ENCODE results near the gene TBC1D16. TPM values are rescaled to one million over a fixed set of nuclear protein-coding genes. Genes with fewer than 3 reads are reported as not detected.

Gene TBC1D16
- total RNA-seq, 1 donor from 2014 or later = 197 TPM

DNA sequence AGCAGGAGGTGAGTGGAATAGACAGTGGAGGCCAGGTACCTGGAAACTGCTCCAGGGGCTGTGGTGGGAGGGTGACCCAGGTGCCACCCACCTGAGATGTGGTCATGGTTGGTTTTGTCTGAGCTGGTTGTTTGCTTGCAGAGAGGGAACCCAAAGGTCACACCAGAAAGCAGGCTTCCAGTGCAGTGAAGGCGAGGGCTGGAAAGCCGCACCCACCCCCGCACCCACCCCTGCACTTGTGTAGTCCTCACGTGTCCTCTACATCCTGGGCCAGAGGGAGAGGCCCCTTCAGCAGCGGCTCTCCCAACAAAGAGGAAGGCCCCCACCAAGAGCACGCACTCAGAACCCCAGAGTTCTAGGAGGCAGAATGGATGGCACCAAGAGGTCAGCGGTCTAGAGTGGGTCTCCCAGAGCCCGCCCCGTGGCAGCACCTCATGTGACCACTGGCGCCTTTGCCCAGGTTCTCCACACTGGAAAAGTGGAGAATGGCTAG, 103.8 kb downstream of the TBC1D16 start:
- Mint-ChIP-seq H3K4me3 (ENCODE audit: unreplicated experiment) (no peak overlapping the region), H3K4me1 (ENCODE audit: low read depth, unreplicated experiment) (peaks cover 10% of the 10 kb centered on the region), H3K27ac (ENCODE audit: unreplicated experiment) (no peak overlapping the region)

DNA sequence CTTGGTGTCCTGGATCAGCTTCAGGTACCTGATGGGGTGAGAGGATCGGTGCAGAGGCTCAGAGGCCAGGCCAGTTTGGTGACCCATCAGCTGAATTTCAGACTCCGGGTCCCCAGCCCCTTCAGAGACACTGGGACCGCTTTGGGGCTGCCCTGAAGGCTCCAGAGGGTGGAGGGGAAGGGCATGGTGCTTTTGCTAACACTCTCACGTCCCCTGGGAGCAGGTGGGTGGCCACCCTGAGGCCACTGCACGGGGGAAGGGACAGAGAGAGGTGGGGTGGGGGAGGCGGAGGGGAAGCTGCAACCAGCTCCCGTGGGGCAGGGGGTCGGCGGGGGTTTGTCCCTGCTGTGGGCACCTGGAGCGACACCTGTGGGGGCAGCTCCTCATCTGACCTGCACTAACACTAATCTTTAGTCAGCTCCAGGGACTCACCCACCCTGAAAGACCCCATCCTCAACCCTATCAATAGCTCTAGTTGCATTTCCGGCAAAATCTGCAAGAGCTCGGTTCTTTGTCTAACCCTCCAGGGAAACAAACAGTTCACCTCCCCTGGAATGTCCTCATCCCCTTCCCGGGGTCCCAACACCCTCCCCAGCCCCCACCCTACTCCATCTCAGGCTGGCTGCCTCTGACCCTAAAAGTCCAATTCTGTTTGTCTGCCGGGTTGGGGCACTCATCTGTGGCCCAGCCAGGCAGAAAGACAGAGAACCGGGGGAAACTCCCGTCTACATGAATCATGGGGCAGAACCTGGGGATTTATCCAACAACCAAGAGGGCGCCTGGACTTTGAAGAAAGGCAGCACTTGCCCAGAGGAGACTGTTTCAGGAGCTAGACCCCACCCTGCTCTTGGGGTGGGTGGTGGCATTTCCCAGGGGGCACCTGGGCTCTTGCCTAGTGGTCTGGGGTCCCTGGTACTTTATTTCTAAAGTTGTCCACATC, 104.5 kb downstream of the TBC1D16 start:
- TF ChIP-seq, protein P1, sequence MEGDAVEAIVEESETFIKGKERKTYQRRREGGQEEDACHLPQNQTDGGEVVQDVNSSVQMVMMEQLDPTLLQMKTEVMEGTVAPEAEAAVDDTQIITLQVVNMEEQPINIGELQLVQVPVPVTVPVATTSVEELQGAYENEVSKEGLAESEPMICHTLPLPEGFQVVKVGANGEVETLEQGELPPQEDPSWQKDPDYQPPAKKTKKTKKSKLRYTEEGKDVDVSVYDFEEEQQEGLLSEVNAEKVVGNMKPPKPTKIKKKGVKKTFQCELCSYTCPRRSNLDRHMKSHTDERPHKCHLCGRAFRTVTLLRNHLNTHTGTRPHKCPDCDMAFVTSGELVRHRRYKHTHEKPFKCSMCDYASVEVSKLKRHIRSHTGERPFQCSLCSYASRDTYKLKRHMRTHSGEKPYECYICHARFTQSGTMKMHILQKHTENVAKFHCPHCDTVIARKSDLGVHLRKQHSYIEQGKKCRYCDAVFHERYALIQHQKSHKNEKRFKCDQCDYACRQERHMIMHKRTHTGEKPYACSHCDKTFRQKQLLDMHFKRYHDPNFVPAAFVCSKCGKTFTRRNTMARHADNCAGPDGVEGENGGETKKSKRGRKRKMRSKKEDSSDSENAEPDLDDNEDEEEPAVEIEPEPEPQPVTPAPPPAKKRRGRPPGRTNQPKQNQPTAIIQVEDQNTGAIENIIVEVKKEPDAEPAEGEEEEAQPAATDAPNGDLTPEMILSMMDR (IDR thresholded peaks at IDR 0.05; ENCODE audit: partially characterized antibody, unreplicated experiment) = no peak
- Mint-ChIP-seq H3K36me3 (ENCODE audit: unreplicated experiment) (no peaks in the 10 kb centered on the region), H3K27ac (ENCODE audit: unreplicated experiment) (no peak overlapping the region), H3K9me3 (ENCODE audit: unreplicated experiment) (peaks cover 23% of the 10 kb centered on the region), H3K27me3 (ENCODE audit: unreplicated experiment) (peaks cover 25% of the 10 kb centered on the region), H3K4me3 (ENCODE audit: unreplicated experiment) (peak overlapping the region; percentile 79), H3K4me1 (ENCODE audit: low read depth, unreplicated experiment) (peaks cover 6% of the 10 kb centered on the region)
- no peak for DNase-seq

More for the DNA sequence above, 103.8 kb downstream of the TBC1D16 start:
- H3K27me3 Mint-ChIP-seq (ENCODE audit: unreplicated experiment) = peaks cover 26% of the 10 kb centered on the region
- peaks cover 25% of the 10 kb centered on the region for H3K9me3 Mint-ChIP-seq (ENCODE audit: unreplicated experiment)
- no peaks in the 10 kb centered on the region for H3K36me3 Mint-ChIP-seq (ENCODE audit: unreplicated experiment)
- TF ChIP-seq, protein P1 (IDR thresholded peaks at IDR 0.05; ENCODE audit: partially characterized antibody, unreplicated experiment) = no peak
- DNase-seq = no peak

DNA sequence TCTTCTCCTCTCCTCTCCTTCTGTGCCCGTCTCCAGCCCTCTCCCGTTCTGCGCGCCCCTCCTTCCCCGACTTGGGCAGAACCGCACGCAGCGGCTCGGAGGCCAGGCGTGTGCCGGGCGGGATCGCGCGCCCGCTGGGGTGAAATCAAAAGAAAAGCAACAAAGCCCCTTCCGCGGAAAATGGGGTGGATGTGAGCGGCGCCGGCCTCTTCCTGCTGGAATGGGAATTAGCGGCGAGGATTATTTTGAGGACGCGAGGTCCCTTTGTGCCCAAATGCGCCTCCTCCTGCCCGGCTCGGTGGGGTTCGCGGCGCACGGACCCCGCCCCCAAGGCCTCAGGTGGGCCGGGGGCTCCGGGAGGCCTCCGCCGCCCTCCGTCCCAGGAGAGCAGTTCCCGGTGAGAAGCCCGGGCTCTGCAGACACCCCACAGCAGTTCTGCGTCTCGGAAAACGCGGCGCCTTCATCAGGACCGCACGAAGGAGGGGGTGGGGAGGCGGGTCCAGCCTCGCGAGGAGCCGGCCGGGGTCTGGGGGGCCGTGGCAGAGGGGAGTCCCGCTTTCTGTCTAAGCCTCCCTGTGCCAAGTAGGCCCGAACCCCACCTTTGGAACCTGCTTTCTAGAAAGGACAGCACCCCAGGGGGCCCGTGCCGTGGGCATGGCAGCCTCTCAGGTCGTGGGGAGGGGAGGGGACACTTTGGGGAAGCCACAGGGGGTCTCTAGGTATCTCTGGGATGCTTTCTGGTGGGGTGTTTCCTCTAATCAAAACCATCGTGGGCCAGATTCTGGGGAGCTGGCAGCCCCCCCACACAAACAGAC, 105.4 kb downstream of the TBC1D16 start:
- Mint-ChIP-seq H3K36me3 (ENCODE audit: unreplicated experiment) (no peaks in the 10 kb centered on the region), H3K27me3 (ENCODE audit: unreplicated experiment) (peaks cover 20% of the 10 kb centered on the region), H3K9me3 (ENCODE audit: unreplicated experiment) (peaks cover 18% of the 10 kb centered on the region), H3K4me1 (ENCODE audit: low read depth, unreplicated experiment) (peaks cover 2% of the 10 kb centered on the region), H3K27ac (ENCODE audit: unreplicated experiment) (no peak overlapping the region), H3K4me3 (ENCODE audit: unreplicated experiment) (peak overlapping the region; percentile 79)
- TF ChIP-seq, protein P1 (IDR thresholded peaks at IDR 0.05; ENCODE audit: partially characterized antibody, unreplicated experiment) = no peak
- no peak for DNase-seq

DNA sequence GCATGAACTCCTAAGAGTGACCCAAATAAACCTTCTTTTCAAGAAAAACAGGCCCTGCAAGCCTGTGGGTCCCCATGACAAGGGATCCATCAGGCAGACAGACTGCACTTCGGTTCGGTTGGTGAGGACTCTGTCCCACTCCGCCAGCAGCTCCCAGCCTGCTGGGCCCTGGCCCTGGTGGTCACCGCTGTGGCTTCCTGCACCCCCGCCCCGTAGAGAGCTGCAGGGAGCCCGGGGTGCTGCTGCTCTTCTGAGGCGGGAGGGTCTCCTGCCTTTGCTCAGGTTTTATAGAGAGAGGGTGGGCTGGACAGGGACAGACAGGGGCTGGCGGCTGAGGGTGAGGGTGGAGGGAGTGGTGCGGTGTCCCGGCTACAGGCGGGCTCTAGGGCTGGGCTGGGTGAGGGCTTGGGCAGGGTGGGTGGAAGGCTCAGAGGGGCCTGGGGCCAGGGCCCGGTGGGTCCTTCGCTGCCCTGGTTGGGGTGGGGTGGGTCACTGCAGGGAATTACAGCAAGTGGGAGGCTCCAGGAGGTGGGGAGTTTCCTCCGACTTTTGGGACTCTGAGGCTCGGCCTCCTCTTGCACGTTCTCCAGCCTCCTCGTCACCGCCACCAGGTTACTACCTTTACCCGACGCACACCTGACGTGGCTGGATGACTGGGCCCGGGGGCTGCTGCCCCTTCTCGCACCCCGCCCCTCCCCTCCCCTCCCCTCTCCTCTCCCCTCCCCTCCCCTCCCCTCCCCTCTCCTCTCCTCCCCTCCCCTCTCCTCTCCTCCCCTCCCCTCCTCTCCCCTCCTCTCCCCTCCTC, 106.2 kb downstream of the TBC1D16 start:
- DNase-seq = no peak
- Mint-ChIP-seq H3K4me3 (ENCODE audit: unreplicated experiment) (no peak overlapping the region), H3K27ac (ENCODE audit: unreplicated experiment) (no peak overlapping the region), H3K27me3 (ENCODE audit: unreplicated experiment) (peaks cover 20% of the 10 kb centered on the region), H3K9me3 (ENCODE audit: unreplicated experiment) (peaks cover 18% of the 10 kb centered on the region), H3K4me1 (ENCODE audit: low read depth, unreplicated experiment) (peaks cover 2% of the 10 kb centered on the region), H3K36me3 (ENCODE audit: unreplicated experiment) (no peaks in the 10 kb centered on the region)
- TF ChIP-seq, protein P1 (IDR thresholded peaks at IDR 0.05; ENCODE audit: partially characterized antibody, unreplicated experiment) = no peak

All from glutamatergic neuron (in vitro differentiated cells).